HL-60 (cell line): Measurements from ENCODE around the gene SCGN.

Experiments
- DNase-seq, 2 experiments: peaks; one replicate each; pipeline ENCODE4 v3.0.0-alpha.2; 2010 to 2020; ENCODE audit warnings: low read depth in 1 of 2, low spot score in 1 of 2
- H3K27ac ChIP-seq: fragments of 250-450 bp; sonication (Bioruptor Pico); replicated peaks from 2 replicates; pipeline ENCODE4 v1.5.1; 2020; ENCODE audit warnings: mild to moderate bottlenecking, moderate library complexity
- H3K27me3 ChIP-seq: fragments of 250-450 bp; sonication (Bioruptor Pico); 2 replicates; pipeline ENCODE4 v1.5.1; 2021; ENCODE audit warnings: mild to moderate bottlenecking, moderate library complexity; ENCODE audit not compliant: insufficient read depth, poor library complexity, severe bottlenecking
- H3K4me3 ChIP-seq: replicated peaks from 2 replicates; pipeline ENCODE4 v1.5.1; 2011; ENCODE audit warnings: mild to moderate bottlenecking, control low read depth, low read length; ENCODE audit not compliant: insufficient read depth
- GABPA ChIP-seq: IDR thresholded peaks from 2 replicates; pipeline ENCODE4 v1.6.1; 2012; ENCODE audit warnings: low read depth
- POLR2AphosphoS5 ChIP-seq: IDR thresholded peaks from 2 replicates; pipeline ENCODE4 v1.6.1; 2012; ENCODE audit warnings: low read depth
- REST ChIP-seq: IDR thresholded peaks from 2 replicates; pipeline ENCODE4 v1.6.1; 2012; ENCODE audit warnings: low read depth; ENCODE audit not compliant: insufficient replicate concordance
- SPI1 ChIP-seq: IDR thresholded peaks from 2 replicates; pipeline ENCODE4 v1.6.1; 2012; ENCODE audit warnings: low read depth, mild to moderate bottlenecking, borderline replicate concordance
- TF ChIP-seq, protein P1 (sequence below): IDR thresholded peaks from one replicate; pipeline ENCODE4 v1.5.1; 2011; ENCODE audit warnings: low read length, control low read depth, inconsistent platforms; ENCODE audit not compliant: insufficient read depth

Gene SCGN

GRCh38 chr6:25640891-25641290 is 11.1 kb upstream of the SCGN start:
- TF ChIP-seq, protein P1, sequence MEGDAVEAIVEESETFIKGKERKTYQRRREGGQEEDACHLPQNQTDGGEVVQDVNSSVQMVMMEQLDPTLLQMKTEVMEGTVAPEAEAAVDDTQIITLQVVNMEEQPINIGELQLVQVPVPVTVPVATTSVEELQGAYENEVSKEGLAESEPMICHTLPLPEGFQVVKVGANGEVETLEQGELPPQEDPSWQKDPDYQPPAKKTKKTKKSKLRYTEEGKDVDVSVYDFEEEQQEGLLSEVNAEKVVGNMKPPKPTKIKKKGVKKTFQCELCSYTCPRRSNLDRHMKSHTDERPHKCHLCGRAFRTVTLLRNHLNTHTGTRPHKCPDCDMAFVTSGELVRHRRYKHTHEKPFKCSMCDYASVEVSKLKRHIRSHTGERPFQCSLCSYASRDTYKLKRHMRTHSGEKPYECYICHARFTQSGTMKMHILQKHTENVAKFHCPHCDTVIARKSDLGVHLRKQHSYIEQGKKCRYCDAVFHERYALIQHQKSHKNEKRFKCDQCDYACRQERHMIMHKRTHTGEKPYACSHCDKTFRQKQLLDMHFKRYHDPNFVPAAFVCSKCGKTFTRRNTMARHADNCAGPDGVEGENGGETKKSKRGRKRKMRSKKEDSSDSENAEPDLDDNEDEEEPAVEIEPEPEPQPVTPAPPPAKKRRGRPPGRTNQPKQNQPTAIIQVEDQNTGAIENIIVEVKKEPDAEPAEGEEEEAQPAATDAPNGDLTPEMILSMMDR: no peak
- TF ChIP-seq POLR2AphosphoS5: no peak
- TF ChIP-seq REST: no peak
- no peak for TF ChIP-seq GABPA
- no peak for TF ChIP-seq SPI1
- no peaks in the 10 kb centered on the region for H3K27me3 ChIP-seq
- no peak overlapping the region for H3K27ac ChIP-seq
- H3K4me3 ChIP-seq: no peak overlapping the region
- DNase-seq: no peak

GRCh38 chr6:25641377-25641776 is 10.6 kb upstream of the SCGN start:
- no peaks in the 10 kb centered on the region for H3K27me3 ChIP-seq
- H3K4me3 ChIP-seq: no peak overlapping the region
- no peak overlapping the region for H3K27ac ChIP-seq
- no peak for TF ChIP-seq GABPA
- DNase-seq: no peak

- DNase-seq: no peak
- no peak overlapping the region for H3K27ac ChIP-seq
- TF ChIP-seq, protein P1: no peak
- TF ChIP-seq REST: no peak
- no peak for TF ChIP-seq GABPA
- TF ChIP-seq POLR2AphosphoS5: no peak
- TF ChIP-seq SPI1: no peak
- no peaks in the 10 kb centered on the region for H3K27me3 ChIP-seq
- H3K4me3 ChIP-seq: no peak overlapping the region
These were observed 9.9 kb upstream of the SCGN start for GRCh38 chr6:25641940-25642666.

- no peaks in the 10 kb centered on the region for H3K27me3 ChIP-seq
- no peak overlapping the region for H3K4me3 ChIP-seq
- no peak overlapping the region for H3K27ac ChIP-seq
- TF ChIP-seq REST: no peak
- no peak for TF ChIP-seq GABPA
- TF ChIP-seq SPI1: no peak
- no peak for TF ChIP-seq POLR2AphosphoS5
- TF ChIP-seq, protein P1: no peak
- DNase-seq: no peak
These were observed 9.2 kb upstream of the SCGN start for GRCh38 chr6:25642667-25643328.
